Tibial nerve (tissue), 4 donors: Measurements from ENCODE around the gene INPP5A. TPM values are rescaled to one million over a fixed set of nuclear protein-coding genes. Genes with fewer than 3 reads are reported as not detected.
A peak's percentile ranks its signal among the peaks of the same experiment; 100 is the strongest.

Experiments used
- DNase-seq, 2 donors: peaks; one replicate each; pipeline ENCODE4 v3.0.0-alpha.2; 2019; ENCODE audit warnings: low spot score in 2 of 2
- H3K27ac ChIP-seq, 4 donors: fragments of 200-600 bp; sonication (generic) in 3 of 4; one replicate each; pipeline ENCODE4 v1.5.1; 2017 to 2019; ENCODE audit warnings: mild to moderate bottlenecking in 1 of 4
- H3K27me3 ChIP-seq, 2 donors: fragments of 200-600 bp; sonication (generic) in 1 of 2; one replicate each; pipeline versions ENCODE4 v1.5.1 to v1.6.0; 2017 to 2019
- H3K36me3 ChIP-seq, 3 donors: fragments of 200-600 bp; sonication (generic); one replicate each; pipeline ENCODE4 v1.5.1; 2018 to 2019
- H3K4me1 ChIP-seq, 4 donors: fragments of 200-600 bp; sonication (generic) in 3 of 4; one replicate each; pipeline ENCODE4 v1.5.1; 2017 to 2019
- H3K4me3 ChIP-seq, 4 donors: fragments of 200-600 bp; sonication (generic) in 3 of 4; one replicate each; pipeline ENCODE4 v1.5.1; 2017 to 2019; ENCODE audit warnings: mild to moderate bottlenecking in 1 of 4, moderate library complexity in 1 of 4
- H3K9me3 ChIP-seq, 4 donors: fragments of 200-600 bp; sonication (generic) in 3 of 4; one replicate each; pipeline ENCODE4 v1.5.1; 2017 to 2019
- EP300 ChIP-seq, 2 donors: sonication (generic); formaldehyde crosslinking; IDR thresholded peaks; one replicate each; pipeline ENCODE4 v1.6.1; 2017; ENCODE audit warnings: antibody characterized with exemption in 2 of 2, mild to moderate bottlenecking in 1 of 2
- POLR2A ChIP-seq, 2 donors: fragments of 450-650 bp; IDR thresholded peaks; one replicate each; pipeline ENCODE4 v1.6.1; 2017; ENCODE audit warnings: antibody characterized with exemption in 2 of 2, mild to moderate bottlenecking in 2 of 2, moderate library complexity in 2 of 2
- WGBS, 2 donors: methylation state at CpG; one replicate each; pipeline ENCODE4 v1.1.5; 2018; 5-methylcytosine and 5-hydroxymethylcytosine counted together
- total RNA-seq, 4 donors: library from RNA; depleted of rRNA; stranded (reverse); fragments of >200 nt; gene quantifications; one replicate each; pipeline ENCODE4 v1.1.0, GENCODE V29; 2016
- TF ChIP-seq, protein P1 (sequence below), 5 experiments: fragments of 200-600 bp in 3 of 5; fragments of 450-650 bp in 2 of 5; sonication (generic) in 3 of 5; IDR thresholded peaks; one replicate each; pipeline ENCODE4 v1.5.1; 2016 to 2019; ENCODE audit warnings: antibody characterized with exemption in 5 of 5, mild to moderate bottlenecking in 3 of 5, moderate library complexity in 2 of 5

INPP5A gene
- total RNA-seq, 4 donors from 2014 or later, result 73.8 to 101 (median 86.2) TPM

DNA sequence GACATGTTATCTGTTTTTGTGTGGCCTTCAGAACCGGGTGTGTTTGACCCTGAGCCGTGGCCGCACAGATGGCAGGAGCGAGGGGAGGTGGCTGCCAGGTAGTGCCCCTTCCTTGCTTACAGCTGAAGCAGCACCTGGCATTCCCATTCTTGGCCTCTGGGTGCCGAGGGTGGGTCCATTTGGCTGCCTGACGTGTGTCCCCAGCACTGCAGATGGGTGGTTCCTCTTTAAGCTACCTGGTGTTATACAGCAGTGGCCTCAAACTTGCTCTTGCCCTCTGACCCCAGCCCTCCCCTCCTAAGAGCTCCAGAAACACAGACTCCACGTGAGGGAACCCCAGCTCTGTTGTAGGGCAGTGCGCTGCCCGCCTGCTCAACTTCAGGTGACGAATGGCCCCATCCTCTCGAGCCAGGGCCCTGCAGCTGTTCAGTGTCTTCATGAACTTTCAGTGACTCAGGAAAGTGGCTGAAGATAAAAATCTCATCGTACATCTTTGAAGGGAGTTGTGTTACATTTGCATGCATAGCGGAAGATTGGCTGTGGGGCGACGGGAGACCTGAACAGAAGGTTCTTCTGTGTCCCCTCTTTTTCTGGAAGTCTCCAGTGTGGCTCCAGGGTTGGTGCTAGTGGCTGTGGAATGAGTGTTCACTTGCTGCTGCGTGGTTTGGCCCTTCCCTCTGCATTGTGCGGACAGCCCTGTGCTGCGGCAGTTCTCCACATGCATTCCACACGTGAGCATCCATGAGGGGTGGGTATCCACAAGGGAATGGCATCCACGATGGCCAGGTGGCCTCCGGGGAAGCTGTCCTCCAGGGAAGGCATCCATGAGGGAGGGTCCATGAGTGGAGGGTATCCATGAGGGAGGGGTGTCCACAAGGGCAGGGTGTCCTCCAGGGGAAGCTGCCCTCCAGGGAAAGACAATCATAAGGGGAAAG, 91.6 kb downstream of the INPP5A start:
- 83 to 90% methylated on average over 20 to 21 of the region's 21 CpGs for WGBS, 2 donors
- H3K36me3 ChIP-seq, result no peaks in the 10 kb centered on the region
- H3K27ac ChIP-seq, result peak overlapping the region; percentile 31 to 90 (median 61)
- no peaks in the 10 kb centered on the region for H3K27me3 ChIP-seq
- H3K4me1 ChIP-seq, result peaks cover 0 to 91% (median 52%) of the 10 kb centered on the region in 4 donors
- TF ChIP-seq EP300 (IDR thresholded peaks at IDR 0.05) (no peak), POLR2A (IDR thresholded peaks at IDR 0.05) (no peak)
- TF ChIP-seq, protein P1, sequence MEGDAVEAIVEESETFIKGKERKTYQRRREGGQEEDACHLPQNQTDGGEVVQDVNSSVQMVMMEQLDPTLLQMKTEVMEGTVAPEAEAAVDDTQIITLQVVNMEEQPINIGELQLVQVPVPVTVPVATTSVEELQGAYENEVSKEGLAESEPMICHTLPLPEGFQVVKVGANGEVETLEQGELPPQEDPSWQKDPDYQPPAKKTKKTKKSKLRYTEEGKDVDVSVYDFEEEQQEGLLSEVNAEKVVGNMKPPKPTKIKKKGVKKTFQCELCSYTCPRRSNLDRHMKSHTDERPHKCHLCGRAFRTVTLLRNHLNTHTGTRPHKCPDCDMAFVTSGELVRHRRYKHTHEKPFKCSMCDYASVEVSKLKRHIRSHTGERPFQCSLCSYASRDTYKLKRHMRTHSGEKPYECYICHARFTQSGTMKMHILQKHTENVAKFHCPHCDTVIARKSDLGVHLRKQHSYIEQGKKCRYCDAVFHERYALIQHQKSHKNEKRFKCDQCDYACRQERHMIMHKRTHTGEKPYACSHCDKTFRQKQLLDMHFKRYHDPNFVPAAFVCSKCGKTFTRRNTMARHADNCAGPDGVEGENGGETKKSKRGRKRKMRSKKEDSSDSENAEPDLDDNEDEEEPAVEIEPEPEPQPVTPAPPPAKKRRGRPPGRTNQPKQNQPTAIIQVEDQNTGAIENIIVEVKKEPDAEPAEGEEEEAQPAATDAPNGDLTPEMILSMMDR (IDR thresholded peaks at IDR 0.05), result no peak
- no peak overlapping the region for H3K4me3 ChIP-seq
- H3K9me3 ChIP-seq, result no peaks in the 10 kb centered on the region
- DNase-seq, result no peak

DNA sequence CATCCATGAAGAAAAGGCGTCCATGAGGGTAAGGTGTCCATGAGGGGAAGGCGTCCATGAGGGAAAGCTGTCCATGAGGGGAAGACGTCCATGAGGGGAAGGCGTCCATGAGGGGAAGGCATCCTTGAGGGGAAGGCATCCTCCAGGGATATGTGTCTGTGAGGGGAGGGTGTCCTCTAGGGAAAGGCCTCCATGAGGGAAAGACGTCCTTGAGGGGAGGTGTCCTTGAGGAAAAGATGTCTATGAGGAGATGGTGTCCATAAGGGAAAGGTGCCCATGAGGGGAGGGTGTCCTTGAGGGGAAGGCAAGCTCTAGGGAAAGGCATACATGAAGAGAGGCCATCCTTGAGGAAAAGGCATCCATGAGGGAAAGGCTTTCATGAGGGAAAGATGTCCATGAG, 92.6 kb downstream of the INPP5A start:
- TF ChIP-seq EP300 (IDR thresholded peaks at IDR 0.05) (no peak), POLR2A (IDR thresholded peaks at IDR 0.05) (no peak)
- TF ChIP-seq, protein P1 (IDR thresholded peaks at IDR 0.05), result no peak
- DNase-seq, result no peak
- Histone ChIP-seq H3K36me3 (no peaks in the 10 kb centered on the region), H3K9me3 (no peaks in the 10 kb centered on the region), H3K4me1 (peaks cover 0 to 93% (median 49%) of the 10 kb centered on the region in 4 donors), H3K27ac (peak overlapping the region; percentile 31 to 82 (median 68)), H3K27me3 (no peaks in the 10 kb centered on the region), H3K4me3 (no peak overlapping the region)
- 94 to 97% methylated on average over 5 of the region's 5 CpGs for WGBS, 2 donors

DNA sequence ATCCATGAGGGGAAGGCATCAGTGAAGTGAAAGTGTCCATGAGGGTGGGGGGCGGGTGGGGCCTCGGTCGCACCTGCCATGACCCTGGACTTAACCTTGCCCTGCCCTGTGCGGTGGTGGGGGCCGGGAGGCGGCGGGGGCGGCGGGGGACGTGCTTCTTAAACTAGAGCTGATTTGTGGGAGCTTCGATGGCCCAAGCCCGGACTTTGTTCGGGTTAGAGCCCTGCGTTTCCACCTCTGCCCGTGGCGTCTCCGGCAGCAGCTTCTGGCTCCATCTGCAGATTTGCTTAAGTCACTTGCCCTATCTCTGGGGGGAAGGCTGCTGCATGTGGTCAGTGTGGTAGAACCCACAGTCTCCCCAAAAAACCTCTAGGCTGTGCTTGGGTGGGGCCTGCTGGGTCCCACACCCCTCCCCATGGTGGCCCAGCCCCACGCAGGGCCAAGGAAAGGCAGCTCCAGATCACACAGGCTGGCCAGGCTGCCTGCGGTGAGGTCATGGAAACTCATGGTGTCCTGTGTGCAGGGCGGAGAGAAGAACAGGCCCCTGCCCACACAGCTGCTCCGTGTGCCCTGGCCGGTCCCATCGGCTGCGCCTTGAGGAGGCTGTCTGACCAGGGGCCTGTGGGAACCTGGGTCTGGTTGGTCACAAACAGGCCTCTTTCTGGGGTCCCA, 93.2 kb downstream of the INPP5A start:
- Histone ChIP-seq H3K36me3 (no peaks in the 10 kb centered on the region), H3K27me3 (no peaks in the 10 kb centered on the region), H3K27ac (peak overlapping the region; percentile 31 to 82 (median 68)), H3K4me3 (no peak overlapping the region), H3K4me1 (peaks cover 0 to 87% (median 45%) of the 10 kb centered on the region in 4 donors), H3K9me3 (no peaks in the 10 kb centered on the region)
- peak; percentile 64 to 65 for DNase-seq
- no peak for TF ChIP-seq POLR2A (IDR thresholded peaks at IDR 0.05)
- peak in 1 of 2 donors; percentile 49 for TF ChIP-seq EP300 (IDR thresholded peaks at IDR 0.05)
- 77 to 78% methylated on average over 17 to 22 of the region's 24 CpGs for WGBS, 2 donors

DNA sequence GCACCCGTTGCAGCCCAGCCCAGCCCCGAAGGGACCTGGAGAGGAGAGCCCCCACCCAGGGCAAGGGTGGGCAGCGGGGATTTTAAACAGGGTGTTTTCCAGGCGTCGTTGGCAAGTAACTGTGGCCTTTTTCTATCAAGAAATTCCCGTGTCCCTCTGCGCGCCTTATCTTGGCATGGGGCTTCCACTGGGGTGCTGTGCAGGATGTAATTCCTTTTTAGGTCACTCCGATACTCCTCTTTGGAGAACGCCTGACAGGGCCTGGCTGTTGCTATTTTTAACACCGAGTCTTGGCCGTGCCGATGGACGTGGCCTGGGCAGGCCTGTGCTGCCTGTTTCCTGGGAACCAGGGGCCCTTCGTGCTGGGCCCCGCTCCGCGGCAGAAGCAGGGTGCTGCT, 93.8 kb downstream of the INPP5A start:
- H3K4me1 ChIP-seq, result peaks cover 0 to 82% (median 45%) of the 10 kb centered on the region in 4 donors
- TF ChIP-seq POLR2A (IDR thresholded peaks at IDR 0.05) (no peak), EP300 (IDR thresholded peaks at IDR 0.05) (peak in 1 of 2 donors; percentile 18)
- no peak overlapping the region for H3K4me3 ChIP-seq
- H3K27ac ChIP-seq, result peak overlapping the region; percentile 31 to 82 (median 68)
- no peaks in the 10 kb centered on the region for H3K9me3 ChIP-seq
- 54 to 57% methylated on average over 18 of the region's 18 CpGs for WGBS, 2 donors
- DNase-seq, result peak in 1 of 2 donors; percentile 54
- no peaks in the 10 kb centered on the region for H3K36me3 ChIP-seq
- no peaks in the 10 kb centered on the region for H3K27me3 ChIP-seq

DNA sequence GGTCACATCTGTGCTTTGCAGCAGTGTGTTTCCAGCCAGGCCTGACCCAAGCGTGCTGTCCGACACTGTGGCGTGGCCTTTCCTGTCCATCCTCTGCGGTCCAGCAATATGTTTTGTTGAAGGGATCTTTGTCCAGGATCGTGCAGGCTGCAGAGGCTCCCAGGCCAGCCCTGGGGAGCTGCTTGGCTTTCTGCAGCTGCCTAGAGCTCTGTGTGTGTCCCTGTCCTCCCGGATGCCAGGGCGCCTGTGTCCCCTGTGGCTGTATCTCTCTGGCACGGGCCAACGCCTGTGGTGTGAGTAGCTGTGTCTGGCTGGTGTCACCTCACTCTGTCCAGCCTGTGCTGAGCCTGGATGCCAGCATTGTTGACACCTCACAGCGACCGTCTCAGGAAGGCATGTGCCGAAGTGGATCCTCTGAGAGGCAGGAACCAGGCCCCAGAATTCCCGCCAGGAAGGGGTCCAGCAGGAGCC, 94.5 kb downstream of the INPP5A start:
- H3K27me3 ChIP-seq, result no peaks in the 10 kb centered on the region
- no peak overlapping the region for H3K4me3 ChIP-seq
- no peak for DNase-seq

More for the DNA sequence above, 94.5 kb downstream of the INPP5A start:
- Histone ChIP-seq H3K4me1 (peaks cover 0 to 74% (median 45%) of the 10 kb centered on the region in 4 donors), H3K27ac (peak overlapping the region; percentile 31 to 82 (median 68)), H3K9me3 (no peaks in the 10 kb centered on the region), H3K36me3 (no peaks in the 10 kb centered on the region)
- no peak for TF ChIP-seq EP300 (IDR thresholded peaks at IDR 0.05)
- TF ChIP-seq, protein P1 (IDR thresholded peaks at IDR 0.05), result no peak
- no peak for TF ChIP-seq POLR2A (IDR thresholded peaks at IDR 0.05)
- 65 to 71% methylated on average over 11 to 13 of the region's 13 CpGs for WGBS, 2 donors
